Neural crest cell (in vitro differentiated cells): ENCODE measurements around the gene AFAP1L1. TPM values are rescaled to one million over a fixed set of nuclear protein-coding genes. Genes with fewer than 3 reads are reported as not detected.
A peak's percentile ranks its signal among the peaks of the same experiment; 100 is the strongest.

Source experiments
- DNase-seq: peaks from one replicate; pipeline ENCODE4 v3.0.0; 2021; ENCODE audit warnings: low read depth, mixed read lengths, low spot score
- H3K27ac Mint-ChIP-seq: one replicate; pipeline ENCODE4 v1.8.0; 2021; ENCODE audit warnings: mild to moderate bottlenecking, mixed read lengths; ENCODE audit not compliant: unreplicated experiment
- H3K27me3 Mint-ChIP-seq: 2 replicates; pipeline ENCODE4 v1.8.0; 2021; ENCODE audit warnings: low read depth, mild to moderate bottlenecking, mixed read lengths
- H3K36me3 Mint-ChIP-seq: 2 replicates; pipeline ENCODE4 v1.8.0; 2021; ENCODE audit warnings: low read depth, mild to moderate bottlenecking, mixed read lengths
- H3K4me1 Mint-ChIP-seq: 2 replicates; pipeline ENCODE4 v1.8.0; 2021; ENCODE audit warnings: mixed read lengths
- H3K4me3 Mint-ChIP-seq: one replicate; pipeline ENCODE4 v1.8.0; 2021; ENCODE audit warnings: mild to moderate bottlenecking, mixed read lengths
- H3K9me3 Mint-ChIP-seq: 2 replicates; pipeline ENCODE4 v1.8.0; 2021; ENCODE audit warnings: mixed read lengths
- total RNA-seq: library from RNA; stranded (reverse); gene quantifications from 2 replicates; pipeline ENCODE4 v1.2.1, GENCODE V29; 2021
- TF ChIP-seq, protein P1 (sequence below): fragments of 200-600 bp; sonication (generic); conservative IDR thresholded peaks from 2 replicates; pipeline ENCODE4 v1.5.0; 2021; ENCODE audit warnings: antibody characterized with exemption, mild to moderate bottlenecking

Gene AFAP1L1
- total RNA-seq, 1 donor from 2014 or later = 11.6 TPM

DNA sequence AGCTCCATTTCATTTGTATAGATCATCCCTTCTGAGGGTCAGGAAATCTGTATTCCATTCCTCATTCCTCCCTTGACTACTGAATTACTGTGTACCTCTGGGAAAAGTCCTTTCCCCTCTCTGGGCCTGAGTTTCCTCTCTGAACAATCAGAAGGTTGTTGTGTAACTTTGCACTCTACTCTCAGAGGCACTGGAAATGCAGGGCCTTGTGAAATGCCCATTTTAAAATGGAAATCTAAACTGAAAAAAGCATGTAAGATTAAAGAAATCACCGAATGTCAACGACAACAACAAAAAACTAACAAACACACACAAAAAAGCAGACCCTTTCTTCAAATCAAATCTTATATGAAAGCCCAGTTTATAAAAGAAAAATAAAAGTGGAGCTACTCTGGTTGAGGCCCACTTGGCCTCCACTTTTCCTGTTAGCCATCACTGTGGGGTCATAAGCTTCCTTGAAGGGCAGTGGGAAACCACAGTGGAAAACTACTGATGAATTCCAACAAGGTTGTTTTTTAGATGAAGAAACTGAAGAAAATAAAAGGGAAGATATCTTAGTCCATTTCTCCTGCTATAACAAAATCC is 52.1 kb downstream of the AFAP1L1 start:
- Mint-ChIP-seq H3K27ac (peak overlapping the region; percentile 78), H3K4me1 (no peaks in the 10 kb centered on the region), H3K27me3 (no peaks in the 10 kb centered on the region), H3K36me3 (no peaks in the 10 kb centered on the region), H3K9me3 (no peaks in the 10 kb centered on the region), H3K4me3 (no peak overlapping the region)
- no peak for DNase-seq
- TF ChIP-seq, protein P1, sequence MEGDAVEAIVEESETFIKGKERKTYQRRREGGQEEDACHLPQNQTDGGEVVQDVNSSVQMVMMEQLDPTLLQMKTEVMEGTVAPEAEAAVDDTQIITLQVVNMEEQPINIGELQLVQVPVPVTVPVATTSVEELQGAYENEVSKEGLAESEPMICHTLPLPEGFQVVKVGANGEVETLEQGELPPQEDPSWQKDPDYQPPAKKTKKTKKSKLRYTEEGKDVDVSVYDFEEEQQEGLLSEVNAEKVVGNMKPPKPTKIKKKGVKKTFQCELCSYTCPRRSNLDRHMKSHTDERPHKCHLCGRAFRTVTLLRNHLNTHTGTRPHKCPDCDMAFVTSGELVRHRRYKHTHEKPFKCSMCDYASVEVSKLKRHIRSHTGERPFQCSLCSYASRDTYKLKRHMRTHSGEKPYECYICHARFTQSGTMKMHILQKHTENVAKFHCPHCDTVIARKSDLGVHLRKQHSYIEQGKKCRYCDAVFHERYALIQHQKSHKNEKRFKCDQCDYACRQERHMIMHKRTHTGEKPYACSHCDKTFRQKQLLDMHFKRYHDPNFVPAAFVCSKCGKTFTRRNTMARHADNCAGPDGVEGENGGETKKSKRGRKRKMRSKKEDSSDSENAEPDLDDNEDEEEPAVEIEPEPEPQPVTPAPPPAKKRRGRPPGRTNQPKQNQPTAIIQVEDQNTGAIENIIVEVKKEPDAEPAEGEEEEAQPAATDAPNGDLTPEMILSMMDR = no peak

DNA sequence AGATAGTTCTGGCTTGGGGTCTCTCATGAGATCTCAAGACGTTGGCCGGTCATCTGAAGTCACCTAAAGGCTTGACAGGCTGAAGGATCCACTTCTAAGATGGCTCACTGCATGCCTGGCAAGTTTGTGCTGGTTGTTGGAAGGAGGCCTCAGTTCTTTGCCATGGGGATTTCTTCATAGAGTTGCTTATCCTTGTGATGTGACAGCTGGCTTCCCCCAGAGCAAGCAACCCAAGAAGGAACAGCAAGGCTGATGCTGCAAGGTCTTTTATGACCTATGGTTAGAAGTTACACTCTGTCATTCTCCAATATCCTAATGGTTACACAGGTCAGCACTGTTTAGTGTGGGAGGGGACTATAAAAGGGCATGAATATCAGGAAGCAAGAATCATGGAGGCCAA is 53.0 kb downstream of the AFAP1L1 start:
- no peaks in the 10 kb centered on the region for H3K4me1 Mint-ChIP-seq
- H3K9me3 Mint-ChIP-seq = no peaks in the 10 kb centered on the region
- no peaks in the 10 kb centered on the region for H3K27me3 Mint-ChIP-seq
- TF ChIP-seq, protein P1 = no peak
- DNase-seq = no peak
- H3K27ac Mint-ChIP-seq = no peak overlapping the region
- no peak overlapping the region for H3K4me3 Mint-ChIP-seq
- H3K36me3 Mint-ChIP-seq = no peaks in the 10 kb centered on the region

DNA sequence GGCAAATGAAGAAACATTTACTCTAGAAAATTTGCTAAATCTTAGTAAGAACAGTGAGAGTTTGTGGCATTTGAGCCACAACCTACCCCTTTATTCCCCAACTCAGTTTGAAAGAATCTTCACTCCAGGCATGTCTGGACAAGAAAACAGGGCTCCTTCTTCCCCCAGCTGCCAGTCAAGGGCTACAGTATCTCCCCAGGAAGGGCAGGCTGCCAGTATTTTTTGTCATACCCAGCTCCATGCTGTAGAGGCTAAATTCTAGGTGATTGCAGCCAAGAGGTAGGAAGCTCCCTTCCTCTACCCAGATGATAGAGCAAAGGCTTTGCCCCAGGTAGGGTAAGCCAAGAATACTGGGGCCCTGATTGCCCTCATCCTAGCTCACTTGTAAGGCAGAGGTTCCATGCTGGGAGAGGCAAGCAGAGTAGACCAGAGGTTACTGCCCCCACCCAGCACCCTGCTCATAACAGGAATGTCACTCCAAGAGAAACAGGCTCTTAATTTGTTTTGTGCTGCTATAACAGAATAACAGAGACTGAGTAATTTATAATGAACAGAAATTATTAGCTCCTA is 53.6 kb downstream of the AFAP1L1 start:
- TF ChIP-seq, protein P1 = no peak
- no peaks in the 10 kb centered on the region for H3K27me3 Mint-ChIP-seq
- no peaks in the 10 kb centered on the region for H3K36me3 Mint-ChIP-seq
- no peak overlapping the region for H3K4me3 Mint-ChIP-seq
- no peaks in the 10 kb centered on the region for H3K9me3 Mint-ChIP-seq
- no peak overlapping the region for H3K27ac Mint-ChIP-seq
- no peak for DNase-seq
- no peaks in the 10 kb centered on the region for H3K4me1 Mint-ChIP-seq

DNA sequence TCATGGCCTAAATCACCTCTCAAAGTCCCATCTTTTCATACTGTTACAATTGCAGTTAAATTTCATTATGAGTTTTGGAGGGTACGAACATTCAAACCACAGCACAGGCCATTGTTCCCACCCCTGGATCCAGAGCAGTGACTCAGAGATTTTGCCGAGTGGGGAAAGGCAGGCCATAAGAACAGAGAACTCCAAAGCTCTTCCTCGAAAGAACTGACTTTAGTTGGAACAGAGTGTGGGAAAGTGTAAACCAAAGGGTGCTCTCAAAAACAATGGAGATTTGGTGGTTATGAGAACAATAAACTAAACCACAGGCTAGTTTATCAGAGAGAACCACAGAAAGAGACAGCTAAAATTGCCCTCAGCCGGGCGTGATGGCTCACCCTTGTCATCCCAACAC is 54.2 kb downstream of the AFAP1L1 start:
- no peaks in the 10 kb centered on the region for H3K36me3 Mint-ChIP-seq
- no peaks in the 10 kb centered on the region for H3K27me3 Mint-ChIP-seq
- DNase-seq = no peak
- no peaks in the 10 kb centered on the region for H3K4me1 Mint-ChIP-seq
- no peak overlapping the region for H3K4me3 Mint-ChIP-seq
- H3K9me3 Mint-ChIP-seq = no peaks in the 10 kb centered on the region
- TF ChIP-seq, protein P1 = no peak
- no peak overlapping the region for H3K27ac Mint-ChIP-seq

DNA sequence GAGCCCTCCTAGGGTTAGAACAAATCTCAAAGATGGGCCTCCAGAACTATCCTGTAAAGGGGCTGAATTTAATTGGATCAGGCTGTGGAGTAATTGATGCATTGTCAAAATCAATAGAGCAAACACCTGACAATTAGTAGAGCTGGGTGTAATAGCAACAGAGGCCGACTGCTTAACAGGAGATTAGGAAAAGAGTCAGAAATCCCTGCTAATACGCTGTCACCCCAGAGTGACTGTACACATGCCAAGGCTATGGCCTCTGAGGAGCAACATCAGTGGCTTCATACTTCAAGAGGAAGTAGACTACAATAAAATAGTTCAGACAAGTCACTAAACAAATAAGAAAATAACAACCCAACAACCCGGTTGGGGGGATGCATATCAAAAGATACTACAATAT is 55.0 kb downstream of the AFAP1L1 start:
- Mint-ChIP-seq H3K36me3 (no peaks in the 10 kb centered on the region), H3K27ac (no peak overlapping the region), H3K4me1 (no peaks in the 10 kb centered on the region), H3K4me3 (no peak overlapping the region), H3K9me3 (no peaks in the 10 kb centered on the region), H3K27me3 (no peaks in the 10 kb centered on the region)
- no peak for DNase-seq
- TF ChIP-seq, protein P1 = no peak
